Measurements from ENCODE around the gene MRFAP1L1. TPM values are rescaled to one million over a fixed set of nuclear protein-coding genes. Genes with fewer than 3 reads are reported as not detected.

The MRFAP1L1 gene
- total and polyA plus RNA-seq, 2 donors (not counting 1 experiment from before 2014, with no cell fraction given): 12.5 to 57.2 TPM

GRCh38 chr4:6749340-6750171 is 39.9 kb upstream of the MRFAP1L1 start:
- no peak overlapping the region for H3K4me3 ChIP-seq (ENCODE audit: control extremely low read depth in 1 of 5, extremely low read depth in 1 of 5, insufficient read depth in 1 of 5, low read depth in 2 of 5, low read length in 4 of 5)
- Mint-ChIP-seq H3K4me1 (no peaks in the 10 kb centered on the region), H3K4me3 (no peak overlapping the region), H3K27ac (no peak overlapping the region), H3K9me3 (ENCODE audit: insufficient read depth) (no peaks in the 10 kb centered on the region), H3K27me3 (peaks cover 8% of the 10 kb centered on the region)
- no peaks in the 10 kb centered on the region for H3K79me2 ChIP-seq (ENCODE audit: control insufficient read depth, insufficient read depth, low read length)
- WGBS (ENCODE audit: insufficient coverage): 90% methylated on average over 25 of the region's 25 CpGs
- CTCF ChIA-PET: no interaction called here
- no peaks in the 10 kb centered on the region for H3K4me1 ChIP-seq (ENCODE audit: control insufficient read depth in 2 of 2, insufficient read depth in 2 of 2, low read length in 2 of 2)
- H3K27me3 ChIP-seq (replicated peaks in 1 of 4; ENCODE audit: control extremely low read depth in 1 of 4, control insufficient read depth in 3 of 4, insufficient read depth in 4 of 4, low read length in 3 of 4): no peaks in the 10 kb centered on the region
- TF ChIP-seq CTCF (IDR thresholded peaks at IDR 0.05) (no peak), EZH2 (IDR thresholded peaks at IDR 0.05; ENCODE audit: borderline replicate concordance, insufficient read depth, low read depth, low read length, poor library complexity, severe bottlenecking) (no peak)
- H4K20me1 ChIP-seq (ENCODE audit: control insufficient read depth, insufficient read depth, low read length, poor library complexity, severe bottlenecking): no peaks in the 10 kb centered on the region
- intact Hi-C loops (cut with micrococcal nuclease): no loop called here
- no peak for DNase-seq
- H3K9ac ChIP-seq (ENCODE audit: low read length): no peak overlapping the region
- POLR2A ChIA-PET: no interaction called here
- no peak overlapping the region for H3K27ac ChIP-seq (ENCODE audit: low read length in 2 of 2)
- H3K9me3 ChIP-seq (ENCODE audit: control extremely low read depth in 1 of 3, control insufficient read depth in 2 of 3, insufficient read depth in 1 of 3, low read length in 2 of 3): no peaks in the 10 kb centered on the region
- no peak for ATAC-seq (ENCODE audit: low read depth)
- no peak overlapping the region for H2AFZ ChIP-seq (ENCODE audit: insufficient read depth, low read depth, low read length, poor library complexity, severe bottlenecking)
- no peak overlapping the region for H3K4me2 ChIP-seq (replicated peaks; ENCODE audit: low read depth, low read length, poor library complexity, severe bottlenecking)
- H3K36me3 ChIP-seq (replicated peaks in 1 of 2; ENCODE audit: control extremely low read depth in 1 of 2, control insufficient read depth in 1 of 2, extremely low read depth in 1 of 2, insufficient read depth in 2 of 2, low read length in 1 of 2): no peaks in the 10 kb centered on the region

GRCh38 chr4:6748286-6748685 is 38.6 kb upstream of the MRFAP1L1 start:
- ATAC-seq (ENCODE audit: low read depth) (no peak), DNase-seq (no peak)
- H4K20me1 ChIP-seq (ENCODE audit: control insufficient read depth, insufficient read depth, low read length, poor library complexity, severe bottlenecking): no peaks in the 10 kb centered on the region
- Mint-ChIP-seq H3K27me3 (peaks cover 8% of the 10 kb centered on the region), H3K4me1 (no peaks in the 10 kb centered on the region), H3K27ac (no peak overlapping the region), H3K4me3 (no peak overlapping the region), H3K9me3 (ENCODE audit: insufficient read depth) (no peaks in the 10 kb centered on the region)
- TF ChIP-seq CTCF (IDR thresholded peaks at IDR 0.05): no peak
- no peak for TF ChIP-seq EZH2 (IDR thresholded peaks at IDR 0.05; ENCODE audit: borderline replicate concordance, insufficient read depth, low read depth, low read length, poor library complexity, severe bottlenecking)
- H3K4me3 ChIP-seq (ENCODE audit: control extremely low read depth in 1 of 5, extremely low read depth in 1 of 5, insufficient read depth in 1 of 5, low read depth in 2 of 5, low read length in 4 of 5): no peak overlapping the region
- no peaks in the 10 kb centered on the region for H3K4me1 ChIP-seq (ENCODE audit: control insufficient read depth in 2 of 2, insufficient read depth in 2 of 2, low read length in 2 of 2)
- no peaks in the 10 kb centered on the region for H3K27me3 ChIP-seq (replicated peaks in 1 of 4; ENCODE audit: control extremely low read depth in 1 of 4, control insufficient read depth in 3 of 4, insufficient read depth in 4 of 4, low read length in 3 of 4)
- no peaks in the 10 kb centered on the region for H3K36me3 ChIP-seq (replicated peaks in 1 of 2; ENCODE audit: control extremely low read depth in 1 of 2, control insufficient read depth in 1 of 2, extremely low read depth in 1 of 2, insufficient read depth in 2 of 2, low read length in 1 of 2)
- intact Hi-C loops (cut with micrococcal nuclease): no loop called here
- CTCF ChIA-PET: no interaction called here
- no peaks in the 10 kb centered on the region for H3K79me2 ChIP-seq (ENCODE audit: control insufficient read depth, insufficient read depth, low read length)
- no peak overlapping the region for H3K27ac ChIP-seq (ENCODE audit: low read length in 2 of 2)
- H2AFZ ChIP-seq (ENCODE audit: insufficient read depth, low read depth, low read length, poor library complexity, severe bottlenecking): no peak overlapping the region
- no peak overlapping the region for H3K4me2 ChIP-seq (replicated peaks; ENCODE audit: low read depth, low read length, poor library complexity, severe bottlenecking)
- POLR2A ChIA-PET: no interaction called here
- H3K9me3 ChIP-seq (ENCODE audit: control extremely low read depth in 1 of 3, control insufficient read depth in 2 of 3, insufficient read depth in 1 of 3, low read length in 2 of 3): no peaks in the 10 kb centered on the region
- WGBS (ENCODE audit: insufficient coverage): 90% methylated on average over 7 of the region's 9 CpGs
- H3K9ac ChIP-seq (ENCODE audit: low read length): no peak overlapping the region
